K562 (cell line): ENCODE data around the gene ELK1. TPM values are rescaled to one million over a fixed set of nuclear protein-coding genes. Genes with fewer than 3 reads are reported as not detected.

Experiments used
- BACH1 ChIP-seq: fragments of 200-800 bp; sonication (Bioruptor generic); IDR thresholded peaks from 2 replicates; pipeline ENCODE4 v1.6.1; 2016; ENCODE audit warnings: missing genetic modification characterization, missing compliant biosample characterization
- C11orf30 ChIP-seq: fragments of 450-650 bp; IDR thresholded peaks from 2 replicates; pipeline ENCODE4 v1.6.1; 2016; ENCODE audit warnings: low read depth, mild to moderate bottlenecking
- CC2D1A ChIP-seq: fragments of 450-650 bp; IDR thresholded peaks from 2 replicates; pipeline ENCODE4 v1.6.1; 2017; ENCODE audit warnings: mild to moderate bottlenecking
- DACH1 ChIP-seq: fragments of 450-650 bp; IDR thresholded peaks from 2 replicates; pipeline ENCODE4 v1.6.1; 2018; ENCODE audit not compliant: partially characterized antibody
- ELF2 ChIP-seq: fragments of 250-450 bp; sonication (Bioruptor Pico); IDR thresholded peaks from 2 replicates; pipeline ENCODE4 v1.5.0; 2021; ENCODE audit warnings: mild to moderate bottlenecking
- EP400 ChIP-seq: fragments of 450-650 bp; IDR thresholded peaks from 2 replicates; pipeline ENCODE4 v1.6.1; 2017; ENCODE audit warnings: antibody characterized with exemption, mild to moderate bottlenecking, moderate library complexity
- HCFC1 ChIP-seq: IDR thresholded peaks from 2 replicates; pipeline ENCODE4 v1.6.1; 2012; ENCODE audit warnings: low read depth, low read length, improper control_type of control experiment
- ILF3 ChIP-seq: fragments of 450-650 bp; IDR thresholded peaks from 2 replicates; pipeline ENCODE4 v1.6.1; 2018; ENCODE audit warnings: antibody characterized with exemption, mild to moderate bottlenecking, moderate library complexity, borderline replicate concordance
- MAFK ChIP-seq: IDR thresholded peaks from 2 replicates; pipeline ENCODE4 v1.6.1; 2011; ENCODE audit warnings: low read length, improper control_type of control experiment
- NCOR1 ChIP-seq: fragments of 450-650 bp; IDR thresholded peaks from 2 replicates; pipeline ENCODE4 v1.6.1; 2016; ENCODE audit warnings: mild to moderate bottlenecking, moderate library complexity
- PHB2 ChIP-seq: fragments of 450-650 bp; IDR thresholded peaks from 2 replicates; pipeline ENCODE4 v1.6.1; 2017; ENCODE audit warnings: low read depth
- POLR2AphosphoS2 ChIP-seq: IDR thresholded peaks from 2 replicates; pipeline ENCODE4 v1.6.1; 2012; ENCODE audit warnings: low read length, improper control_type of control experiment
- POLR3G ChIP-seq: IDR thresholded peaks from 2 replicates; pipeline ENCODE4 v1.6.1; 2011; ENCODE audit not compliant: insufficient read length, insufficient replicate concordance; ENCODE audit errors: extremely low read depth
- RUNX1 ChIP-seq: sonication (generic); IDR thresholded peaks from 2 replicates; pipeline ENCODE4 v1.6.1; 2016; ENCODE audit warnings: antibody characterized with exemption, low read depth
- SP2 ChIP-seq: IDR thresholded peaks from 2 replicates; pipeline ENCODE4 v1.6.1; 2011; ENCODE audit warnings: mild to moderate bottlenecking, low read depth, low read length, moderate library complexity; ENCODE audit not compliant: poor library complexity, severe bottlenecking; ENCODE audit errors: extremely low read depth
- SRSF9 ChIP-seq: fragments of 200-400 bp; formaldehyde crosslinking; IDR thresholded peaks from 2 replicates; pipeline ENCODE4 v1.6.1; 2017; ENCODE audit warnings: low read depth, low read length, borderline replicate concordance
- TAF9B ChIP-seq: fragments of 450-650 bp; IDR thresholded peaks from 2 replicates; pipeline ENCODE4 v1.6.1; 2018; ENCODE audit warnings: mild to moderate bottlenecking; ENCODE audit not compliant: partially characterized antibody
- XRCC3 ChIP-seq: fragments of 450-650 bp; IDR thresholded peaks from 2 replicates; pipeline ENCODE4 v1.6.1; 2017; ENCODE audit warnings: mild to moderate bottlenecking, moderate library complexity
- XRCC5 ChIP-seq: fragments of 200-400 bp; formaldehyde crosslinking; IDR thresholded peaks from 2 replicates; pipeline ENCODE4 v1.6.1; 2017; ENCODE audit warnings: low read depth, mild to moderate bottlenecking, low read length
- ZNF121 ChIP-seq: sonication (generic); formaldehyde crosslinking; conservative IDR thresholded peaks from 2 replicates; pipeline ENCODE4 v1.8.0; 2022; ENCODE audit warnings: missing genetic modification reagents
- ZNF282 ChIP-seq: sonication (generic); formaldehyde crosslinking; IDR thresholded peaks from 2 replicates; pipeline ENCODE4 v1.8.1; 2023; ENCODE audit warnings: missing genetic modification reagents
- ZNF316 ChIP-seq: fragments of 450-650 bp; IDR thresholded peaks from 2 replicates; pipeline ENCODE4 v1.6.1; 2016
- polyA plus RNA-seq, 8 experiments: library from polyadenylated mRNA; depleted of rRNA in 4 of 8; stranded (reverse) in 5 of 8; unstranded in 3 of 8; fragments of >200 nt; fragmentation: Nextera tagmentation in 2 of 8; fragmentation: Illumina TruSeq in 1 of 8; extraction: Ambion mirVana in 2 of 8; extraction: Trizol in 1 of 8; gene quantifications; 2 replicates each; pipeline versions ENCODE4 v1.2.1 to v1.2.3, GENCODE V29; 2011 to 2014; ENCODE audit warnings: inconsistent platforms in 1 of 8, missing spikeins in 1 of 8
- total RNA-seq, 7 experiments: library from RNA; depleted of rRNA in 6 of 7; stranded (reverse); fragments of >200 nt in 6 of 7; fragmentation: Illumina TruSeq in 2 of 7; extraction: Trizol in 2 of 7; gene quantifications; 2 replicates each; pipeline versions ENCODE4 v1.2.1 to v1.2.3, GENCODE V29; 2011 to 2021; ENCODE audit warnings: low replicate concordance in 1 of 7
- TF ChIP-seq, protein P1 (sequence below): fragments of 250-450 bp; sonication (Bioruptor Pico); IDR thresholded peaks from 2 replicates; pipeline ENCODE4 v1.5.0; 2020; ENCODE audit warnings: mild to moderate bottlenecking, borderline replicate concordance
- TF ChIP-seq, protein P2 (sequence below): sonication (generic); formaldehyde crosslinking; IDR thresholded peaks from 2 replicates; pipeline ENCODE4 v1.8.1; 2023; ENCODE audit warnings: mild to moderate bottlenecking, missing genetic modification reagents, moderate library complexity
- TF ChIP-seq, protein P3 (sequence below): fragments of 250-450 bp; sonication (Bioruptor Pico); IDR thresholded peaks from 2 replicates; pipeline ENCODE4 v1.4.0; 2020; ENCODE audit warnings: mild to moderate bottlenecking

Gene ELK1
- total and polyA plus RNA-seq, 9 of the 15 experiments (the other 6 are each of a cell fraction or from before 2014, with no cell fraction given) = 4.4 to 74.9 (median 26.5) TPM

DNA sequence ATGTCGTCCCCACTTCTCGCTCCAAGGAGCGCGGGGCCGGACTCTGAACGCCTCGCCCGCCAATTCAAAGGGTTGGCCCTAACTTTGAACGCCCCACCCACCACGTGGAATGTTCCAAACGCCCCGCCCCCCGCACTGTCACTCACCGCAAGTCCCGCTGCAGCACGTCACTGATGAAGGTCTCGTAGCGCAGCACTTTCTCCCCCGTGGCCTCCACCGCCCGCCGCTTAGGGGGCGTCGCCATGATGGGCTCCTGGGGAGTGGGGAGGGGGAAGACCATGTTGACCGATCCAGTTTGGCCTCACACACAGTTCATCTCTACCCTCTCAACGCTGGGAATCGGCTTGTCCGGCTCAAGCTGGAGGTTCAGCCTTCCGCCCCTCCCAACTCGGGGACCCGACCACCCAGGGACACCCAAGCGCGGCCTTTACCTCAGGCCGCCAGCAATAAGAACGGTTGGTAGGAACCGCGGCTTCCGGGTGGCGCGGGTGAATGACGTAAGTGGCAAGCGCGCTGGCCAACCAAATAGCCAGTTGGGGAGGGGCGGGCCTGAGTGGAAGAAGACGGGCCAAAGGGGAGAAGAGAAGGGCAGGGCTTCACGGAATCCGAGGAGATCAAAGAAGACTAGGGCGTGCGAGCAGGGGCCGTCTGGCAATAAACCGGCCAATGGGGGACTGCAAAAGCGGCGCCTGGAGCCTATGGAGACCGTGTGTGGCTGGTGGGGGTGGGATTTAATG lies 8.5 kb upstream of the ELK1 start, which contains the start of gene UXT (continued):
- TF ChIP-seq, protein P1, sequence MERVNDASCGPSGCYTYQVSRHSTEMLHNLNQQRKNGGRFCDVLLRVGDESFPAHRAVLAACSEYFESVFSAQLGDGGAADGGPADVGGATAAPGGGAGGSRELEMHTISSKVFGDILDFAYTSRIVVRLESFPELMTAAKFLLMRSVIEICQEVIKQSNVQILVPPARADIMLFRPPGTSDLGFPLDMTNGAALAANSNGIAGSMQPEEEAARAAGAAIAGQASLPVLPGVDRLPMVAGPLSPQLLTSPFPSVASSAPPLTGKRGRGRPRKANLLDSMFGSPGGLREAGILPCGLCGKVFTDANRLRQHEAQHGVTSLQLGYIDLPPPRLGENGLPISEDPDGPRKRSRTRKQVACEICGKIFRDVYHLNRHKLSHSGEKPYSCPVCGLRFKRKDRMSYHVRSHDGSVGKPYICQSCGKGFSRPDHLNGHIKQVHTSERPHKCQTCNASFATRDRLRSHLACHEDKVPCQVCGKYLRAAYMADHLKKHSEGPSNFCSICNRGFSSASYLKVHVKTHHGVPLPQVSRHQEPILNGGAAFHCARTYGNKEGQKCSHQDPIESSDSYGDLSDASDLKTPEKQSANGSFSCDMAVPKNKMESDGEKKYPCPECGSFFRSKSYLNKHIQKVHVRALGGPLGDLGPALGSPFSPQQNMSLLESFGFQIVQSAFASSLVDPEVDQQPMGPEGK (CRISPR knock-in tag) = no peak
- TF ChIP-seq NCOR1 (peak; percentile 27), ZNF316 (no peak), POLR2AphosphoS2 (no peak), MAFK (no peak), C11orf30 (peak; percentile 93), ZNF282 (CRISPR knock-in tag) (no peak), SRSF9 (no peak), ILF3 (no peak), RUNX1 (no peak), BACH1 (no peak), HCFC1 (peak; percentile 72), POLR3G (no peak), EP400 (peak; percentile 97), TAF9B (peak; percentile 86), DACH1 (peak; percentile 5), SP2 (peak; percentile 42), PHB2 (no peak), ZNF121 (CRISPR knock-in tag) (no peak), XRCC5 (0 out of 2 replicates have a peak, but pooled peaks have one; percentile 47), CC2D1A (peak; percentile 90), XRCC3 (no peak), ELF2 (CRISPR knock-in tag) (peak; percentile 99)
- TF ChIP-seq, protein P2, sequence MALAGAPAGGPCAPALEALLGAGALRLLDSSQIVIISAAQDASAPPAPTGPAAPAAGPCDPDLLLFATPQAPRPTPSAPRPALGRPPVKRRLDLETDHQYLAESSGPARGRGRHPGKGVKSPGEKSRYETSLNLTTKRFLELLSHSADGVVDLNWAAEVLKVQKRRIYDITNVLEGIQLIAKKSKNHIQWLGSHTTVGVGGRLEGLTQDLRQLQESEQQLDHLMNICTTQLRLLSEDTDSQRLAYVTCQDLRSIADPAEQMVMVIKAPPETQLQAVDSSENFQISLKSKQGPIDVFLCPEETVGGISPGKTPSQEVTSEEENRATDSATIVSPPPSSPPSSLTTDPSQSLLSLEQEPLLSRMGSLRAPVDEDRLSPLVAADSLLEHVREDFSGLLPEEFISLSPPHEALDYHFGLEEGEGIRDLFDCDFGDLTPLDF (CRISPR knock-in tag) = peak; percentile 35; the same call in 1 of the 2 replicates
- TF ChIP-seq, protein P3, sequence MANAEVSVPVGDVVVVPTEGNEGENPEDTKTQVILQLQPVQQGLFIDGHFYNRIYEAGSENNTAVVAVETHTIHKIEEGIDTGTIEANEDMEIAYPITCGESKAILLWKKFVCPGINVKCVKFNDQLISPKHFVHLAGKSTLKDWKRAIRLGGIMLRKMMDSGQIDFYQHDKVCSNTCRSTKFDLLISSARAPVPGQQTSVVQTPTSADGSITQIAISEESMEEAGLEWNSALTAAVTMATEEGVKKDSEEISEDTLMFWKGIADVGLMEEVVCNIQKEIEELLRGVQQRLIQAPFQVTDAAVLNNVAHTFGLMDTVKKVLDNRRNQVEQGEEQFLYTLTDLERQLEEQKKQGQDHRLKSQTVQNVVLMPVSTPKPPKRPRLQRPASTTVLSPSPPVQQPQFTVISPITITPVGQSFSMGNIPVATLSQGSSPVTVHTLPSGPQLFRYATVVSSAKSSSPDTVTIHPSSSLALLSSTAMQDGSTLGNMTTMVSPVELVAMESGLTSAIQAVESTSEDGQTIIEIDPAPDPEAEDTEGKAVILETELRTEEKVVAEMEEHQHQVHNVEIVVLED (CRISPR knock-in tag) = 0 out of 2 replicates have a peak, but pooled peaks have one; percentile 14
